HEK293 (cell line): ENCODE data around the gene LAMB2.

ENCODE experiments used
- ATF2 ChIP-seq: fragments of 450-650 bp; formaldehyde crosslinking; IDR thresholded peaks from 2 replicates; pipeline ENCODE4 v1.5.1; 2016; ENCODE audit warnings: missing biosample characterization, missing genetic modification characterization, low read depth
- GLIS2 ChIP-seq: fragments of 450-650 bp; formaldehyde crosslinking; IDR thresholded peaks from 2 replicates; pipeline ENCODE4 v1.5.1; 2016; ENCODE audit warnings: missing biosample characterization, missing genetic modification characterization
- KLF1 ChIP-seq: fragments of 450-650 bp; formaldehyde crosslinking; IDR thresholded peaks from 2 replicates; pipeline ENCODE4 v1.5.1; 2016; ENCODE audit warnings: missing biosample characterization, missing genetic modification characterization
- SP3 ChIP-seq: fragments of 450-650 bp; formaldehyde crosslinking; IDR thresholded peaks from 2 replicates; pipeline ENCODE4 v1.5.1; 2016; ENCODE audit warnings: missing biosample characterization, missing genetic modification characterization
- ZBTB1 ChIP-seq: fragments of 450-650 bp; formaldehyde crosslinking; IDR thresholded peaks from 2 replicates; pipeline ENCODE4 v1.5.1; 2016; ENCODE audit warnings: missing biosample characterization, missing genetic modification characterization
- ZBTB17 ChIP-seq: fragments of 450-650 bp; formaldehyde crosslinking; IDR thresholded peaks from 2 replicates; pipeline ENCODE4 v1.5.1; 2016; ENCODE audit warnings: missing biosample characterization, missing genetic modification characterization
- ZBTB20 ChIP-seq: fragments of 450-650 bp; formaldehyde crosslinking; IDR thresholded peaks from 2 replicates; pipeline ENCODE4 v1.5.1; 2016; ENCODE audit warnings: missing biosample characterization, missing genetic modification characterization
- ZBTB49 ChIP-seq: fragments of 450-650 bp; formaldehyde crosslinking; IDR thresholded peaks from 2 replicates; pipeline ENCODE4 v1.5.1; 2016; ENCODE audit warnings: missing biosample characterization, missing genetic modification characterization, low read depth
- ZNF114 ChIP-seq: fragments of 450-650 bp; formaldehyde crosslinking; IDR thresholded peaks from 2 replicates; pipeline ENCODE4 v1.5.0; 2017; ENCODE audit warnings: missing biosample characterization, missing genetic modification characterization
- ZNF140 ChIP-seq: fragments of 450-650 bp; formaldehyde crosslinking; IDR thresholded peaks from 2 replicates; pipeline ENCODE4 v1.5.1; 2016; ENCODE audit warnings: missing biosample characterization, missing genetic modification characterization
- ZNF202 ChIP-seq: fragments of 450-650 bp; formaldehyde crosslinking; IDR thresholded peaks from 2 replicates; pipeline ENCODE4 v1.5.1; 2016; ENCODE audit warnings: missing biosample characterization, missing genetic modification characterization, borderline replicate concordance
- ZNF214 ChIP-seq: fragments of 450-650 bp; formaldehyde crosslinking; IDR thresholded peaks from 2 replicates; pipeline ENCODE4 v1.5.1; 2017; ENCODE audit warnings: missing biosample characterization, mild to moderate bottlenecking, missing genetic modification characterization, borderline replicate concordance
- ZNF324 ChIP-seq: fragments of 450-650 bp; formaldehyde crosslinking; IDR thresholded peaks from 2 replicates; pipeline ENCODE4 v1.5.1; 2016; ENCODE audit warnings: missing biosample characterization, missing genetic modification characterization
- ZNF354C ChIP-seq: fragments of 450-650 bp; formaldehyde crosslinking; IDR thresholded peaks from 2 replicates; pipeline ENCODE4 v1.5.1; 2016; ENCODE audit warnings: missing biosample characterization, missing genetic modification characterization, low read depth, borderline replicate concordance
- ZNF433 ChIP-seq: fragments of 450-650 bp; formaldehyde crosslinking; IDR thresholded peaks from 2 replicates; pipeline ENCODE4 v1.5.1; 2016; ENCODE audit warnings: missing biosample characterization, missing genetic modification characterization, low read depth
- ZNF488 ChIP-seq: fragments of 450-650 bp; formaldehyde crosslinking; IDR thresholded peaks from 2 replicates; pipeline ENCODE4 v1.5.1; 2016; ENCODE audit warnings: missing biosample characterization, missing genetic modification characterization
- ZNF518A ChIP-seq: fragments of 450-650 bp; formaldehyde crosslinking; conservative IDR thresholded peaks from 2 replicates; pipeline ENCODE4 v1.5.1; 2016; ENCODE audit warnings: low read depth, missing biosample characterization, missing genetic modification characterization
- ZNF548 ChIP-seq: fragments of 450-650 bp; formaldehyde crosslinking; IDR thresholded peaks from 2 replicates; pipeline ENCODE4 v1.5.1; 2016; ENCODE audit warnings: missing biosample characterization, missing genetic modification characterization
- ZNF571 ChIP-seq: fragments of 450-650 bp; formaldehyde crosslinking; IDR thresholded peaks from 2 replicates; pipeline ENCODE4 v1.5.0; 2017; ENCODE audit warnings: missing biosample characterization, missing genetic modification characterization
- ZNF610 ChIP-seq: fragments of 450-650 bp; formaldehyde crosslinking; IDR thresholded peaks from 2 replicates; pipeline ENCODE4 v1.5.1; 2016; ENCODE audit warnings: missing biosample characterization, missing genetic modification characterization, borderline replicate concordance
- ZNF621 ChIP-seq: fragments of 450-650 bp; formaldehyde crosslinking; IDR thresholded peaks from 2 replicates; pipeline ENCODE4 v1.5.1; 2017; ENCODE audit warnings: missing biosample characterization, missing genetic modification characterization
- ZNF645 ChIP-seq: fragments of 450-650 bp; formaldehyde crosslinking; IDR thresholded peaks from 2 replicates; pipeline ENCODE4; 2016; ENCODE audit warnings: missing biosample characterization, missing genetic modification characterization
- ZNF658 ChIP-seq: fragments of 450-650 bp; formaldehyde crosslinking; IDR thresholded peaks from 2 replicates; pipeline ENCODE4; 2016; ENCODE audit warnings: missing biosample characterization, missing genetic modification characterization
- ZNF692 ChIP-seq: fragments of 450-650 bp; formaldehyde crosslinking; IDR thresholded peaks from 2 replicates; pipeline ENCODE4 v1.5.1; 2016; ENCODE audit warnings: missing biosample characterization, missing genetic modification characterization
- ZNF843 ChIP-seq: fragments of 450-650 bp; formaldehyde crosslinking; IDR thresholded peaks from 2 replicates; pipeline ENCODE4 v1.5.1; 2016; ENCODE audit warnings: missing biosample characterization, missing genetic modification characterization
- ZSCAN5A ChIP-seq: fragments of 450-650 bp; formaldehyde crosslinking; IDR thresholded peaks from 2 replicates; pipeline ENCODE4 v1.5.1; 2016; ENCODE audit warnings: missing biosample characterization, missing genetic modification characterization

The LAMB2 gene

GRCh38 chr3:49133226-49133951, 539 bp upstream of the LAMB2 start (continued):
- TF ChIP-seq ZNF114 (tag by site-specific recombination) (no peak), ZNF571 (no peak), ZNF843 (tag by site-specific recombination) (no peak), ZNF488 (tag by site-specific recombination) (no peak), ZNF692 (no peak), ZNF140 (tag by site-specific recombination) (no peak), ZNF324 (no peak), ZNF610 (tag by site-specific recombination) (no peak), ZBTB17 (0 out of 2 replicates have a peak, but pooled peaks have one; percentile 26), ZNF621 (tag by site-specific recombination) (no peak), ZBTB49 (tag by site-specific recombination) (no peak), ZBTB1 (tag by site-specific recombination) (no peak), KLF1 (tag by site-specific recombination) (peak; percentile 64), ZBTB20 (tag by site-specific recombination) (peak; percentile 68; the same call in 1 of the 2 replicates), ZNF433 (tag by site-specific recombination) (no peak), ZSCAN5A (tag by site-specific recombination) (no peak), ZNF518A (no peak), ZNF548 (tag by site-specific recombination) (no peak), ATF2 (no peak), ZNF658 (no peak), SP3 (tag by site-specific recombination) (peak; percentile 52; the same call in 1 of the 2 replicates), ZNF202 (tag by site-specific recombination) (no peak), ZNF214 (tag by site-specific recombination) (no peak), GLIS2 (tag by site-specific recombination) (peak; percentile 83), ZNF645 (tag by site-specific recombination) (no peak), ZNF354C (tag by site-specific recombination) (no peak)
